ENCODE measurements around the gene HEBP2. TPM values are rescaled to one million over a fixed set of nuclear protein-coding genes. Genes with fewer than 3 reads are reported as not detected.

Gene HEBP2
- total RNA-seq (2022; extraction: Qiagen RNA extraction) = 18.8 to 37.2 TPM (median 34.5 TPM) in 5 replicates

GRCh38 chr6:138403801-138404665, at the start of gene HEBP2:
Gene HEBP2, plus strand, starts transcription at chr6:138404223. Its CDS starts 273 bp downstream, at chr6:138404496.

DNA sequence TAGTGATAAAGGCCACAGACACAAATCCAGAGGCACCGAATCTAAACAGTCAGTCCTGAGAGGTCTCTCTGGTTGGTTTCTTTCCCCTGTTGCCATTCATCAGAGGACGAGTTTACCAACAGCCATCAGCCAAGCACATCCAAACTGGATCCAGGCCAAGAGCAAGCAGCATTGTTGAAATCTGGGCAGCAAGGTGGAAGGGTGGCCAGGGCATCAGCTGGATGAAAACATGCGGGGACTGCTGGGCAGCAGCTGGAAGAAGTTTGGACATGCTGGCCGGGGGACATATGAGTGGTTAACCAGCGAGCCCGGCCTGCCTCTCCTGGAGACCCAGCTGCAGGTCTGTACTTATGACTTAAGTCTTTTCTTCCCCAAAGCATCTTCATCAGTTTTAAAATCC, 26.2 kb upstream of the HEBP2 start, which contains the start of gene SMIM28:
TSS of gene SMIM28 (plus strand) at position 62 of the 400 bp plus-strand sequence. CDS start at position 230, 168 bp downstream.

Other genes starting within 250 kb of the HEBP2 start
- 0.43 to 0.69 TPM (median 0.49 TPM) in 5 replicates for gene ARFGEF3, start 242.3 kb upstream of the HEBP2 start, total RNA-seq (2022; extraction: Qiagen RNA extraction)
- gene PBOV1, start 185.7 kb upstream of the HEBP2 start, total RNA-seq (2022; extraction: Qiagen RNA extraction) = not detected in 5 replicates
- gene SMIM28, start 26.3 kb upstream of the HEBP2 start, total RNA-seq (2022; extraction: Qiagen RNA extraction) = not detected in 5 replicates
- gene NHSL1, start 95.3 kb downstream of the HEBP2 start, total RNA-seq (2022; extraction: Qiagen RNA extraction) = 2.0 to 3.6 TPM (median 3.0 TPM) in 5 replicates